Chondrocyte (in vitro differentiated cells): Measurements from ENCODE around the gene ADH7. TPM values are rescaled to one million over a fixed set of nuclear protein-coding genes. Genes with fewer than 3 reads are reported as not detected.

Experiments
- DNase-seq: peaks from one replicate; pipeline ENCODE4 v3.0.0; 2021; ENCODE audit warnings: mixed read lengths, low spot score
- H3K27ac Mint-ChIP-seq: one replicate; pipeline ENCODE4 v1.8.0; 2021; ENCODE audit warnings: mild to moderate bottlenecking, moderate library complexity, mixed read lengths; ENCODE audit not compliant: unreplicated experiment
- H3K27me3 Mint-ChIP-seq: 2 replicates; pipeline ENCODE4 v1.8.0; 2021; ENCODE audit warnings: low read depth, mixed read lengths
- H3K36me3 Mint-ChIP-seq: 2 replicates; pipeline ENCODE4 v1.8.0; 2021; ENCODE audit warnings: low read depth, mixed read lengths
- H3K4me1 Mint-ChIP-seq: 2 replicates; pipeline ENCODE4 v1.8.0; 2021; ENCODE audit warnings: low read depth, mild to moderate bottlenecking, mixed read lengths
- H3K4me3 Mint-ChIP-seq: one replicate; pipeline ENCODE4 v1.8.0; 2021; ENCODE audit warnings: mild to moderate bottlenecking, moderate library complexity, mixed read lengths; ENCODE audit not compliant: unreplicated experiment
- H3K9me3 Mint-ChIP-seq: 2 replicates; pipeline ENCODE4 v1.8.0; 2021; ENCODE audit warnings: low read depth, mixed read lengths
- CTCF ChIP-seq: fragments of 200-600 bp; sonication (generic); IDR thresholded peaks from 2 replicates; pipeline ENCODE4 v1.5.0; 2021; ENCODE audit warnings: antibody characterized with exemption, mild to moderate bottlenecking, moderate library complexity
- total RNA-seq: library from RNA; stranded (reverse); gene quantifications from 3 replicates; pipeline ENCODE4 v1.2.1, GENCODE V29; 2021

The ADH7 gene
- total RNA-seq, 1 donor from 2014 or later = not detected

- H3K4me1 Mint-ChIP-seq = peaks cover 34% of the 10 kb centered on the region
- TF ChIP-seq CTCF = no peak
- H3K27ac Mint-ChIP-seq = peak overlapping the region; percentile 94
- H3K36me3 Mint-ChIP-seq = peaks cover 2% of the 10 kb centered on the region
- DNase-seq = no peak
- peak overlapping the region; percentile 13 for H3K4me3 Mint-ChIP-seq
- H3K27me3 Mint-ChIP-seq = peaks cover 3% of the 10 kb centered on the region
- H3K9me3 Mint-ChIP-seq = peaks cover 9% of the 10 kb centered on the region
These were observed 31.6 kb downstream of the ADH7 start for GRCh38 chr4:99403380-99404184.

- Mint-ChIP-seq H3K9me3 (peaks cover 14% of the 10 kb centered on the region), H3K4me3 (no peak overlapping the region), H3K4me1 (peaks cover 34% of the 10 kb centered on the region), H3K27me3 (peaks cover 3% of the 10 kb centered on the region), H3K36me3 (peaks cover 6% of the 10 kb centered on the region), H3K27ac (peak overlapping the region; percentile 94)
- peak; percentile 46 for TF ChIP-seq CTCF
- DNase-seq = no peak
These were observed 32.4 kb downstream of the ADH7 start for GRCh38 chr4:99402765-99403164.

GRCh38 chr4:99400831-99401230 is 34.3 kb downstream of the ADH7 start:
- H3K9me3 Mint-ChIP-seq = peaks cover 29% of the 10 kb centered on the region
- no peak for TF ChIP-seq CTCF
- no peak for DNase-seq
- H3K4me3 Mint-ChIP-seq = no peak overlapping the region
- no peak overlapping the region for H3K27ac Mint-ChIP-seq
- H3K36me3 Mint-ChIP-seq = peaks cover 6% of the 10 kb centered on the region
- H3K27me3 Mint-ChIP-seq = no peaks in the 10 kb centered on the region
- peaks cover 44% of the 10 kb centered on the region for H3K4me1 Mint-ChIP-seq

- Mint-ChIP-seq H3K36me3 (peaks cover 6% of the 10 kb centered on the region), H3K9me3 (peaks cover 29% of the 10 kb centered on the region), H3K27ac (no peak overlapping the region), H3K4me1 (peaks cover 44% of the 10 kb centered on the region), H3K4me3 (no peak overlapping the region), H3K27me3 (no peaks in the 10 kb centered on the region)
- no peak for DNase-seq
- TF ChIP-seq CTCF = no peak
These were observed 36.1 kb downstream of the ADH7 start for GRCh38 chr4:99399017-99399416.

- Mint-ChIP-seq H3K4me3 (no peak overlapping the region), H3K27ac (peak overlapping the region; percentile 95), H3K4me1 (peaks cover 35% of the 10 kb centered on the region), H3K36me3 (peaks cover 8% of the 10 kb centered on the region), H3K9me3 (peaks cover 47% of the 10 kb centered on the region), H3K27me3 (no peaks in the 10 kb centered on the region)
- no peak for TF ChIP-seq CTCF
- DNase-seq = no peak
These were observed 39.4 kb downstream of the ADH7 start for GRCh38 chr4:99395595-99396364.
